IMR-90 (cell line): ENCODE results near the gene DDOST.

Experiments
- BHLHE40 ChIP-seq: fragments of 150-350 bp; IDR thresholded peaks from 2 replicates; pipeline ENCODE4 v1.6.1; 2016; ENCODE audit warnings: mild to moderate bottlenecking, low read depth, low read length
- CHD1 ChIP-seq: IDR thresholded peaks from 2 replicates; pipeline ENCODE4 v1.6.1; 2012; ENCODE audit warnings: low read depth, low read length, improper control_type of control experiment
- FOS ChIP-seq: fragments of 150-350 bp; IDR thresholded peaks from 2 replicates; pipeline ENCODE4 v1.6.1; 2016; ENCODE audit warnings: low read depth, low read length
- MAFK ChIP-seq: IDR thresholded peaks from 2 replicates; pipeline ENCODE4 v1.6.1; 2012; ENCODE audit warnings: low read depth, low read length, improper control_type of control experiment
- MAZ ChIP-seq: IDR thresholded peaks from 2 replicates; pipeline ENCODE4 v1.6.1; 2012; ENCODE audit warnings: low read depth, mild to moderate bottlenecking, low read length, improper control_type of control experiment, moderate library complexity, borderline replicate concordance
- MXI1 ChIP-seq: IDR thresholded peaks from 2 replicates; pipeline ENCODE4 v1.6.1; 2012; ENCODE audit warnings: low read depth, mild to moderate bottlenecking, low read length, moderate library complexity, borderline replicate concordance
- POLR2A ChIP-seq: IDR thresholded peaks from 2 replicates; pipeline ENCODE4 v1.6.1; 2012; ENCODE audit warnings: mild to moderate bottlenecking, low read depth, low read length
- RAD21 ChIP-seq: IDR thresholded peaks from 2 replicates; pipeline ENCODE4 v1.6.1; 2012; ENCODE audit warnings: low read length, improper control_type of control experiment
- RCOR1 ChIP-seq: IDR thresholded peaks from 2 replicates; pipeline ENCODE4 v1.6.1; 2012; ENCODE audit warnings: mild to moderate bottlenecking, low read length, improper control_type of control experiment; ENCODE audit not compliant: insufficient replicate concordance
- RFX5 ChIP-seq: IDR thresholded peaks from 2 replicates; pipeline ENCODE4 v1.8.0; 2012; ENCODE audit warnings: low read depth, mild to moderate bottlenecking, low read length, moderate library complexity
- SMC3 ChIP-seq: fragments of 150-350 bp; IDR thresholded peaks from 2 replicates; pipeline ENCODE4 v1.6.1; 2016; ENCODE audit warnings: low read depth, mild to moderate bottlenecking, antibody characterized with exemption, low read length, moderate library complexity
- USF2 ChIP-seq: fragments of 150-350 bp; IDR thresholded peaks from 2 replicates; pipeline ENCODE4 v1.6.1; 2017; ENCODE audit warnings: mild to moderate bottlenecking, antibody characterized with exemption, low read length, low read depth
- TF ChIP-seq, protein P1 (sequence below): conservative IDR thresholded peaks from 2 replicates; pipeline ENCODE4 v1.5.1; 2012; ENCODE audit warnings: mild to moderate bottlenecking, low read depth, low read length, improper control_type of control experiment

- TF ChIP-seq FOS (no peak), RFX5 (no peak), POLR2A (no peak), MAZ (no peak), USF2 (no peak), MAFK (no peak), CHD1 (no peak), RAD21 (no peak), BHLHE40 (no peak), RCOR1 (no peak), SMC3 (no peak), MXI1 (no peak)
- TF ChIP-seq, protein P1, sequence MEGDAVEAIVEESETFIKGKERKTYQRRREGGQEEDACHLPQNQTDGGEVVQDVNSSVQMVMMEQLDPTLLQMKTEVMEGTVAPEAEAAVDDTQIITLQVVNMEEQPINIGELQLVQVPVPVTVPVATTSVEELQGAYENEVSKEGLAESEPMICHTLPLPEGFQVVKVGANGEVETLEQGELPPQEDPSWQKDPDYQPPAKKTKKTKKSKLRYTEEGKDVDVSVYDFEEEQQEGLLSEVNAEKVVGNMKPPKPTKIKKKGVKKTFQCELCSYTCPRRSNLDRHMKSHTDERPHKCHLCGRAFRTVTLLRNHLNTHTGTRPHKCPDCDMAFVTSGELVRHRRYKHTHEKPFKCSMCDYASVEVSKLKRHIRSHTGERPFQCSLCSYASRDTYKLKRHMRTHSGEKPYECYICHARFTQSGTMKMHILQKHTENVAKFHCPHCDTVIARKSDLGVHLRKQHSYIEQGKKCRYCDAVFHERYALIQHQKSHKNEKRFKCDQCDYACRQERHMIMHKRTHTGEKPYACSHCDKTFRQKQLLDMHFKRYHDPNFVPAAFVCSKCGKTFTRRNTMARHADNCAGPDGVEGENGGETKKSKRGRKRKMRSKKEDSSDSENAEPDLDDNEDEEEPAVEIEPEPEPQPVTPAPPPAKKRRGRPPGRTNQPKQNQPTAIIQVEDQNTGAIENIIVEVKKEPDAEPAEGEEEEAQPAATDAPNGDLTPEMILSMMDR: no peak
These were observed 41.2 kb downstream of the DDOST start for GRCh38 chr1:20619999-20620398.
